GM19395 (cell line): Measurements from ENCODE around the gene CDH15.

Experiments used
- ATAC-seq: cut with Tn5 transposase; IDR thresholded peaks from one replicate; pipeline ENCODE4 v1.9.1; 2021; ENCODE audit warnings: mild to moderate bottlenecking, moderate library complexity; ENCODE audit not compliant: unreplicated experiment

The CDH15 gene

GRCh38 chr16:89171216-89172170 lies at the start of gene CDH15:
TSS of gene CDH15 (plus strand) at chr16:89171748. CDS start at chr16:89171832, 84 bp downstream.
- peak; percentile 70 for ATAC-seq

DNA sequence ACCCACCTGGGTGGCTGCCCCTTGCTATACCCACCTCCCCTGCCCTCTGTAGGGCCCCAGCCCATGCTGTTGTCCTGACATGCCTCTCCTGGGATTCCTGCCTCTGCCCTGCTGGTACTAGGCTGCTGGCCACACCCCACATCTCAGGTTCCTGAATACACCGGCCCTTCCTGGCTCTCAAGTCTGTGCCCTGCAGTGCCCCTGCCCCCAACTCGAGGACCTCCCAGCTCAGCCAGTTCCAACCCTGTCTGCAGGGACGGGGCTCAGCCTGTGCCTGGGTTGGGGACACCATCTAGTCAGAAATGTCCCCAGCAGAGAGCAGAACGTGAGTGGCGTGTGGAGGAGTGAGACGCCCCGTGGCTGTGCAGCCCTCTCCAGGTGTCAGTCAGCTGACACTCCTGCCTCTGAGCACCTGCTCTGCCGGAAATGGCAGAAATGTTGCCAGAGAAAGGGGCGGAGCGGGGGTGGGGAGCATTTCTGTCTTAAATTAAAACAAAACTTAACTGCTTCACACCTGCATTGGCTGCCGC lies 49.2 kb upstream of the CDH15 start:
- ATAC-seq: no peak

- ATAC-seq: no peak
Observed at GRCh38 chr16:89123001-89123830, 48.3 kb upstream of the CDH15 start.

GRCh38 chr16:89123831-89124100 lies 47.8 kb upstream of the CDH15 start:
- ATAC-seq: no peak

- no peak for ATAC-seq
Observed at GRCh38 chr16:89129378-89129777, 42.2 kb upstream of the CDH15 start.

GRCh38 chr16:89130448-89130847 lies 41.1 kb upstream of the CDH15 start:
- ATAC-seq: no peak

- ATAC-seq: no peak
Observed at GRCh38 chr16:89131783-89132182, 39.8 kb upstream of the CDH15 start.

GRCh38 chr16:89132194-89133005 lies 39.1 kb upstream of the CDH15 start:
- no peak for ATAC-seq

DNA sequence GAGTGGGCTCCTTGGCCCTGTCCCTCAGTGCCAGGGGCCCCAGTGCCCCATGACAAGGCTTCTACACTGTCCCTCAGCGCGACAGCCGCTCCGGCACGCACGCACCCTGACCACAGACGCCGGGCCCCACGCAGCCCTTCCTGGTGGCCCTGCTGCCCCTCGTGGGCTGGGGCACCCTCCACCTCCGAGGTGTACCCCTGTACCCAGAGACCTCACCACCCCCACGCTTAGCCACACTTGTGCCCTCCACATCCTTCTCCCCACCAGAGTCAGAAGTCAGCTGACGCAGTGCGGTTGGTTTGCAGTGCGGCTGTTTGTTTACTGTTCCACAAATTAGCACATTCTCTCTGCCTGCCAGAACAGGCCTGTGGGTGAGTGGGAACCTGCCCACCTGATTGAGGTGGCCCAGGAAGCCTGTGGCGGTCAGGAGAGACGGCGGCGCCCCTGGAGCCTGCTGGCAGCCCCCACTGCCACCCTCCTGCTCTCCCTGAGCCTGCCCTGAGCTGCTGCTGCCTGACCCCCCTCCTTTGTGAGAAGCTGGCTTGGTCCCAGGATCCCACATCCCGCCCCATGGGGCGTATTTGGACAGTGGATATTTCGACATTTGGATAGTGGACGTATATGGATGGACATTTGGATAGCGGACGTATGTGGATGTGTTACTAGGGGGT lies 38.0 kb upstream of the CDH15 start:
- no peak for ATAC-seq

GRCh38 chr16:89134269-89134668 lies 37.3 kb upstream of the CDH15 start:
- ATAC-seq: no peak

GRCh38 chr16:89135166-89135565 lies 36.4 kb upstream of the CDH15 start:
- ATAC-seq: no peak

GRCh38 chr16:89135971-89136765 lies 35.4 kb upstream of the CDH15 start:
- no peak for ATAC-seq

DNA sequence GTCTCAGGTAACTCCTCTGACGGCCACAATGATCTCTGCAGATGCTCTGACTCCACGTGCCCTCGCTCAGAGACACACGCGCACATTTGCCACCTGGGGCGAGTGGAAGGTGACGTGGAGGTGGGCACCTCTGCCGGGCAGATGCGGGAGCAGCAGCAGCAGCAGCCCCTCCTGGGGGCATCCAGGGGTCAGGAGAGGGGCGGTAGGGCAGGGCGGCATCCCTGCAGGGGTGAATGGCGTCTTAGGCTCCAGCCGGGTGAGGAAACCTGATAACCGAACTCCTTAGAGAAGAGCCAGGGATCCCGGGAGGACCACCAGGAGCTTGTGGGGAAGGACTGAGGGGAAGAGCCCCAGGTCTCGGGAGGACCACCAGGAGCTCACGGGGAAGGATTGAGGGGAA lies 34.6 kb upstream of the CDH15 start:
- ATAC-seq: no peak

GRCh38 chr16:89137666-89138512 lies 33.7 kb upstream of the CDH15 start:
- ATAC-seq: no peak

- ATAC-seq: no peak
Observed at GRCh38 chr16:89138513-89138795, 33.1 kb upstream of the CDH15 start.

DNA sequence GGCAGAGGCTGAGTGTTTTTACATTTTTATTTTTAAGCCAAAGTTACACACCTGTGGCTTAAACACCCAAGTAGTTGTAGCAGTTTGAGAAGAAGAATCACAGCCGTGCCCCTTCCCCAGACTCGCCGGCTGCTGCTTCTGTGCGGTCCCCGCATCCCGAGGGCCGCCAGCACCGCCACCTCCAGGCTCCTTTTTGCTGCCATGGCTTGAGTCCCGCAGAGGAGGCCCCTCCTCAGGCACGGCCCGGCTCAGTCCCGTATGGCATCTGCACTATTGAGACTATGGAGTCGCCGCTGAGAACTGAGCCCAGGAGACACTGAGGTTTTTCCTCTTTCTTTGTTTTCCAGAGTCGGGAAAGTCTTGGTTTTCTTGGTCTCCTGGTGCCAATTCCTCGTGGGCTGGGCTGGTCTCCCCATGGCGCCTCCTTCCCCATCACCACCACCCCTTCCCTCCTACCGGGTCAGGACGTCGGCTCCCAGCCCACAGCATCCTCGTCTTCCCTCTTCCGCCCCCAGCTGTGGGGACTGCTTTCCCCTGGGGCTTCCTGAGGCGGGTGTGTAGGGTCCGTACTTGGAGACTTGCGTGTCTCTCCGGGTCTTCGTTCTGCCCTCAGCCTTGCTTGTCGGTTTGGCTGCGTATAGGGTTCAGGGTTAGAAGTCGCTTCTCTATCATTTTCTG lies 32.6 kb upstream of the CDH15 start:
- no peak for ATAC-seq

DNA sequence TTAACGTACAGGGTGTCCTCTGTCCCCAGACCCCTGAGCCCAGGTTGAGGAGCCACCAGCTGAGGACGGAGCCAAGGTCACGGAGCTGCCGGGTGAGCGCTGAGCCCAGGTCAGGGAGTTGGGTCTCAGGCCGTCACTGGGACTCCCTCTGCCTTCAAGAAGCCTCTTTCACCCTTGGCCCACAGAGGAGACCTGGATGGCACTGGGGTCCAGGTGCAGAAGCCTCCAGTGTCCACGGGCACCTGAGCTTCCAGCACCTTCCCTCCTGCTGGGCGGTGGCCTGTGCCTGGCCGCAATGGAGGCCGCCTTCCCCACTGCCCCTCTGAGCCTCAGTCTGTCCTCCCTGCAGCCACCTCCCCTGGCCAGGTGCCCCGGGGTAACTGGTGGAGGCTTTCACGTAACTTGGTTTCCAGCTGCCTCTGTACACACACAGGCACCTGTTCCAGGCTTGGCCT lies 31.6 kb upstream of the CDH15 start:
- ATAC-seq: no peak

- no peak for ATAC-seq
Observed at GRCh38 chr16:89140401-89140800, 31.1 kb upstream of the CDH15 start.
